ENCODE measurements around the gene GSN.

Gene GSN

GRCh38 chr9:121267689-121268597, at the start of gene GSN:
Gene GSN (plus strand): TSS chr9:121268162. CDS start chr9:121301972, 33,810 bp downstream.
- DNase-seq = peak; percentile 49 to 52

DNA sequence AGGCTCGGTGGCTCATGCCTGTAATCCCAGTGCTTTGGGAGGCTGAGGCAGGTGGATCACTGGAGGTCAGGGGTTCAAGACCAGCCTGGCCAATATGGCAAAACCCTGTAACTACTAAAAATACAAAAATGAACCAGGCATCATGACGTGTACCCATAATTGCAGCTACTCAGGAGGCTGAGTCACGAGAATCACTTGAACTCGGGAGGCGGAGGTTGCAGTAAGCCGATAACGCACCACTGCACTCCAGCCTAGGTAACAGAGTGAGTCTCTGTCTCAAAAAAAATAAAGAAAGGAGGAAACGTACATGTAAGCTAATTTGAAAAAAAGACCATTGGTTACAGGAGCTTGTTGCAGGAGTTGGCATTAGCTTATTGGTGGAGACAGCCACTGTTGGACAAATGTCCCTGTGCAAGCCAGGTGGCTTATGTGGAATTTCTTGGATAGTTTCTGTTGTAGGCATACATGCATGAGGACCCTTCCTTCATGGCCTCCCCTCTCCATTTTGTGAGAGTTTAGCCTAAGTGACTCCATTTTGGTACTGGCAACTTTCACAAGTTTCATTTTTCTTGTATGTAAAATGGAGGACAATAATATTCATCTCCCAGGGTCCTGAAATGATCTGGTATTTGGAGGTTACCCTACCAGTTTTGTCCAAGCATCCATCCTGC, 49.5 kb upstream of the GSN start:
- no peak for DNase-seq

- DNase-seq = no peak
Measured at GRCh38 chr9:121219530-121219929, 48.4 kb upstream of the GSN start.

DNA sequence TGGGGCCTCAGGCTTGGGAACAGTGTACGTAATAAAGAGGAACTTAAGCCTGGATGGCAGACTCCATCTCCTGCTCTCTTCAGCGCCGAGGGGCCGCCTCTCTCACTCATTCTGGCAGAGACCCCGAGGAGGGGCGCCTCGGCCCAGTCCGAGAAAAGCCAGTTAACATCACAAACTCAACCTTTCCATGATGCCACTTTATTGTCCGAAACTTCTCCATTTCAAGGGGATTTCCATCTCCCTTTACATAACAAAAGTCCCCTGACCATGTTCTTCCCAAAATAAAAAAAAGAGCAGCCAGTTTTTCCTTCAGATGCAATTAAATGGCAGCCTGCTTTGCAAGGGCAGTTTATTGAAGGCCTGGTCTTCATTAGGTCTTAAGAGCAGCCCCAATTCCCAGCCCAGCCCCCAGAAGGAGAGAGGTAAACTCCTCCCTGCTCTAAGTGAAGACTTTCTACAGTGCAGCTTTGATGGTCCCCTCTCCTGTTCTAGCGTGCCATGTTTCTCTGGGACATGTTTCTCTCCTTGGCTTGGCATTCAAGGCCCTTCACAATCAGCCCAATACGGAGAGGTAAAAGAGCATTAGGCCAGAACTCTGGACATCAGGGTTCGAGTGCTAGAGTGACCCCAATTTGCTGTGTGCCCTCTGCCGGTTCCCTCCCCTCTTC, 46.8 kb upstream of the GSN start:
- DNase-seq = no peak

GRCh38 chr9:121221664-121222055, 46.3 kb upstream of the GSN start:
- no peak for DNase-seq

DNA sequence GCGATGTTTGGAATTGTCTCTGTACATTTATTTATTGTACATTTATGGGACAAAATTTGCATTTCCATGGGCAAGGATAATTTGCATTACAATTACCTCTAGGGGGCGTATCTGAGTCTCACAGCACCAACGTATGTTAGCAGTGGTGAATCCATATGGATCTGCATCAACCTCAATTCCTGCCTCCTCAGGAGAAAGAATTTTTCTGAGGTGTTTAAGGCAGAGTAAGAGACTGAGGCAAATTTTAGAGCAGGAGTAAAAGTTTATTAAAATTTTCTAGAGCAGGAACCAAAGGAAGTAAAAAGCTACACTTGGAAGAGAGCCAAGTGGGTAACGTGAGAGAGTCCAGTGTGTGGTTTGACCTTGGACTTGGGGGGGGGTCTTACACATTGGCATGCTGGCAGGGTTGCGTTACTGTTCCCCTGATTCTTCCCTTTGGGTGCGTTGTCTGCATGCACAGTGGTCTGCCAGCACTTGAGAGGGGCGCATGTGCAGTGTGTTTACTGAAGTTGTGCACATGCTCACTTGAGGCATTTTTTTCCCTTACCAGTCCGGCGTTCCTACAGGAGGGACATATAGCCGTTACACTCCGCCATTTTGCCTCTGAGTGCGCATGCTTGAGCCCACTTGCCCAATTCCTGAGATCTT, 45.3 kb upstream of the GSN start:
- no peak for DNase-seq

DNA sequence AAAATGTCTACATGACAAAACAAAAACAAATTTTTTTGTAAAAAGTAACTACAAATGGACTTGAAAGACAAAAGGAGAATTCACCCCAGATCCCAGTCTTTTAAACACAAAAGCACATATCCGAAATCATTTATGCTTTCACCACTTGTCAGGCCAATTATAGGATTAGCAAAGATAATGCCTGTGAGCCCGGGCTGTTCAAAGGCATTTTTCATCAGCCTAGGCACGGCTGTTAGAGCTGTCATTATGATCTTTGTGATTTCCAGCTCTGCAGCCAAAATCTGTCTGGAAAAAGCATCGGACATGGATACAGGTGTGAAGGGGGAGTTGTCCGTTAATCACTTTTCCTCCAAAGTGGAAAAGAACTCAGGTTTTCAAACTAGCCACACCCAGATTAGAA, 42.7 kb upstream of the GSN start:
- no peak for DNase-seq

DNA sequence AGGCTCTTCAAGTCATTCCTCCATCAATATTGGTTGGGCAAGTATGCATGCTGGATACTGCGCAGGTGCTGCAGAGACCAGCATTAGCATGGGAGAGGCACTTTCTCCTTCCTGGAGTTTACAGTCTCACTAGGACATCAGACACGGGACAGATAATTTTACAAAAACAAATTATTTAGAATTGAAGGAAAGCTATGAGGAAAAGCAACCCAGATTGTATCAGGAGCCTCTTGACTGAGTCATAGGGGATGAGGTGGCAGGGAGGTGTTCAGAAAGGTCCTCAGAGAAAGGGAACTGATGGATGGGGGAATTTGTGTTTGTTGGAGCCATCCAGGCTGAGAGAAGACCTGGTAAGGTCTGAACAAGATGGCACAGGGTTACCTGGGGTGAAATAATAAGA, 41.8 kb upstream of the GSN start:
- no peak for DNase-seq

GRCh38 chr9:121227862-121228261, 40.1 kb upstream of the GSN start:
- no peak for DNase-seq

DNA sequence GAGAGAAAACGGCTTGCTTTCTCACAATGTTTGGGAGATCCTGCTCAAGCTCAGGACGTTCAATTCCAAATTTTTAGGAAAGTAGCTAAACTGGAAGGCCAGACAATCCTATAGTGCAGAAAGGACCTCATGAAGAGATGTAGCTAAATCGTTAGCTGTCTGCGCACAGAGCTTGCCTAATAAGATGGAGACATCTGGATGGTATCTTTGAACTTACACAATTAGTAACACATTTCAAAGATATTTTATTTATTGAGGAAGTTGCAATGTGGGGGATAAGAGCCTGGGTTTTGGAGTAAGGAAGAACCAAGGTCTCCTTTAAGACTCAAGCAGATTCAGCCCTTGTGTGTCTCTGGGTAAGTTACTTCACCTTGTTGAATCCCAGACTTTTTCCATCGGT, 37.7 kb upstream of the GSN start:
- DNase-seq = no peak

DNA sequence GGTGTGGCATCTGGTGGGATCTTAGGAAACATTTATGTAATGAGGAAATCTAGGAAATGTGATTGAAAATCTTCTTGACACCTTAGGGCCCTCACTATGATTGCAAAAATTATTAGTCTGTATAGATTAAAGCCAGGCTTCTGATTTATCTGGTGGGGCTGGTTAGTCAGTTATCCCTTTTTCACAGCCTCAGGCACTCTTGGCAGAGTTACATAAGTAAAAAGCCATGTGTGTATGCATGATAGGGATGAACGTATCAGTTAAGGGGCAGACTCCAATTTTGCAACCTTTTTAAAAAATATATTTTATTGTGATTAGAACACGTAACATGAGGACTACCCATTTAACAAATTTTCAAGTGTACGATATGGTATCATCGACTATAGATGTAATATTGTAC, 35.7 kb upstream of the GSN start:
- DNase-seq = no peak

DNA sequence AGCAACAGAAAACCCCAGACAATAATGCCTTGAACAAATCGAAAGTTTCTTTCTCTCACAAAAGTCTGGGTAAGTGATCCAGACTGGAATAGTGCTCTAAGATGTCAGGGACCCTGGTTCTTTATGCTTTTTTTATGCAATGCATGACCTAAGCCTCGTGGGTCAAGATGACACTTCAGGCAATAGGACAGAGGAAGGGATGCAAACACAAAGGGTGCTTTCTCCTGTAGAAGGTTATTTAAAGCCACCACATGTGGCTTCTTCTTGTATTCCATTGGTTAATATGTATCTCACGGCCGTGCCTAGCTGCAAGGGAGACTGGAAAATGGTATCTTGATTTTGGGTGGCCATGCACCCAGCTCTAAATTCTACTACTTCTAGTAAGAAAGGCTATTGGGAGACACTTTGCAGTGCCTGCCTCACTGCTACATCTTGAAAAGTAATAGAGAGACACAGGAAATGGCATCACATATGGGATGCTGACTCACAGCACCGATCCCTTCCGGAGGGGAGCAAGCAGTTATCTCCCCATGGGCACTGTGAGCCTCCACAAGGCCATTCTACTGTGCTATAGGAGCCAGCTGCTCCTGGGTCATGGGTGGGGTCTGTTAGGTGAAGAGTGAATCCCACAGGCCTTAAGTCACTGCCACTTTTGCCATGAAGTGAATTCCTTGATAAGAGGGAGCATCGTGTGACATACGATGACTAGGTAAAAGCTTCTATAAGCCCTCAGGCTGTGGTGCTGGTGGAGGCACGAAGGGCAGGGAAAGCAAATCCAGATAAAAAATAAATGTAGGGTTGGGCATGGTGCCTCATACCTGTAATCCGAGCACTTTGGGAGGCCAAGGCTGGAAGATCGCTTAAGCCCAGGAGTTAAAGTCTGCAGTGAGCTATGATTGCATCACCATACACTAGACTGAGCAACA, 33.8 kb upstream of the GSN start:
- no peak for DNase-seq

DNA sequence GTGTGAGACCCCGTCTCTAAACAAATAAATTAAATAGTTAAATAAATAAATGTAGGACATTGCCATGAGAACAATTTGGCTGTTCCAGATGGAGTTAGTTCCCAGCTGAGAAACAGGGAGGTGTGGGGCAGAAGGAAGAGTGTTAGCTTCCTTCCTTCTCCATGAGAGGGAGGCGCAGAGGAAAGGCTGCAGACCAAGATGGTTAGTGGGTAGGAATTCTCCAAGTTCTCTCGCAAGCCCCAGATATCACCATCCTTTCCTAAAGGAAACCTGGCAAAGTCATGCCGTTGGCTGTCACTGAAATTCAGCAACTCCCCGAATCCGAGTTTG, 33.2 kb upstream of the GSN start:
- no peak for DNase-seq

DNA sequence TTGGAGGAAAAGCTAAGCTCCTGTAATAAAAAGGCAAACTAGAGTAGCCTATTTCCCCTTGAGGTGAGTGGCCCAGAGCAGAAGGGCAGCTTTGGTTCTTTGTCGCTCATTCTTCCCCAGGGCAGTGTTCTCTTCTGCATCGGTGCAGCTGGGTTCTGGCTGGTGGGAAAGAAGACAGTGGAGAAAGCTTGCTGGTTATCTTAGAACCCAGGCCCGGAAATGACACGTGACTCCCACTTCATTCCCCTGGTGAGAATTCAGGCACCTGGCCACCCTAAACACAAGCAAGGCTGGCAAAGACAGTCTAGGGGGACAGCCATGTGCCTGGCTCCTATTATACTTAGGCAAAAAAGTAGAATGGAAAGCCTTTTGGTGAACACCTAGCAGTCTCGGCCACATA, 32.5 kb upstream of the GSN start:
- no peak for DNase-seq

GRCh38 chr9:121237916-121238315, 30.0 kb upstream of the GSN start:
- DNase-seq = no peak

- no peak for DNase-seq
Measured at GRCh38 chr9:121239071-121239470, 28.9 kb upstream of the GSN start.

DNA sequence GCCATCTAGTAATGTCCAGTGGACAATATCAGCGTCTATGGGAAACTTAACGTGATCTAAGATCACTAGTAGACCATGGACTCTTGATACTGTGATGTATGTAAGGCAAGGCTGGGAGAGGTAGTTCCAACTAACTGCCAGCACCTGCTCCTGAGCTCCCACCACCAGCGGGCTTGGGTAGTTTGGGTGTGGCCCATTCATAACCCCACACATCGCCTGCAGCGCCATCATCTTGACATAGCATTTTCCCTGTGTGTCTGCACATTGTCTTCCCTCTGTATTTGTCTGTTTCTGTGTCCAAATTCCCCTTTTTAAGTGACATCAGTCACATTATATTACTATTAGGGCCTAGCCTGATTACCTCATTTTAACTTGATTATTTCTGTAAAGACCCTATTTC, 28.1 kb upstream of the GSN start:
- DNase-seq = no peak

DNA sequence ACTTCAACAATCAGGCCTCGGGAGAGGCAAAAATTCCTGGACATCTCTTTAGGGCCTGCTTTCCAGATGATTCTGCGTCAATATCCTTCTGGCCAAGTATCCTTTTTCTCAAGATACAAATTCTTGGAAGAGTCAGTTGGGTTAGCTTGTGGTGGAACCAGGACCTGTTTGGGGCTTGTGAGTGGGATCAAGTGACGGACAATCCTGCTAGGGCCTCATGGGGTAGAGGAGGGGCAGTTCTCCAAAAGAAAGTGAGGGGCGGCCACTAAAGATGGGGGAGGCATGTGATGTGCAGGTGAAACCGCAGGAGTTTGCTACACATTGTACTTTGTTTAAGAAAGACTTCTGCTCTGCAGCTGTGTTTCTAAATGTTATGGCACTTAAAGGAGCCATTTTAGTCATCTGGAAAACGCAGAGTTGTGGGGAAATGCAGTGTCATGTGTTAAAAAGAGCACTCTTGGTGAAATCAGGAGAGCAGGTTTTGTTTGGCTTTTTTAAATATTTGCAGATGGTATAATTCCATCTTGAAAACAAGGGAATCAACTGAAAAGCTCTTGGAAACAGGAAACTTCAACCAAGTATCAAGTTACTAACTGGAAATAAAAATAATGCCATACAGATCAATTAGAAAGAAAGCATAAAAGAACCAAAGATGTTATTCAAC, 27.4 kb upstream of the GSN start:
- no peak for DNase-seq

DNA sequence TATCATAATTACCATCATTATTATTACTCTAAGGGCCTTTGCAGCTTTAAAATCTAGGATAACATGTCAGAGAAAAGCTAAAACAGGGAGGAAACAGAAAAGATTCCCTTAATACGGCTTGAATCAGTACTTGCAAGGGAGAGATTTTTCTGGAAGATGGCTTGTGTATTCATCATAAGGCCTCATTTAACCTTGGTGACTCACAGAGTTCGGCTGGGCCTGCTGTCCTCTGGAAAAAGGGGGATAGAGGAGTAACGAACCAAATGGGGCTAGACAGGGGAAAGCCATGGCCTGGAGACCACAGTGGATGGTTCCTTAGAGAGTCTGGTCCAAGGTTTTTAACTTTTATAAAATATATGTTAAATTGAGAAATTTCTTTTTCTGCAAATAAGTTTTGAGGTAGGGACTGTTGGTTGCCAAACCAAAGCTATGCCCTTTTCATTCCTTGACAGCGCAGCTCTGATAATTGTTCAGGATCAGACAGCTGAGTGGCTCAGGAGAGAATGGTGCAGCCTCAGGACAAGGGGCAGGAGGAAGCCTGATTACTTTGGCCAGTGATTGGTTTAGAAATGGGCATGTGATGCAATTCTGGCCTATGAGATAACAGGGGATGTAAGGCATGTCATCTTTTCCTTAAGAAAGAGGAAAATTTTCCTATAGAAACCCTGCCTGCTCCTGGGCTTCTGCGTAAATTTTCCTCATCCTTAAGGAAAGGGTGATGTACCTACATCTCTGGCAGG, 25.6 kb upstream of the GSN start:
- DNase-seq = no peak

- no peak for DNase-seq
Measured at GRCh38 chr9:121242959-121243346, 25.0 kb upstream of the GSN start.

Measured in CD4-positive, alpha-beta T cell treated with Interleukin-4 for 1 hour (primary cell).